IPS DF 6.9 (cell line): ENCODE measurements around the gene UBE3D.

Source experiments
- DNase-seq: peaks from one replicate; pipeline ENCODE4 v3.0.0-alpha.2; 2013; ENCODE audit warnings: low read depth, low spot score
- H3K27ac ChIP-seq: one replicate; pipeline ENCODE4 v1.5.1; 2013; ENCODE audit warnings: low read length, control low read depth
- H3K27me3 ChIP-seq: 2 replicates; pipeline ENCODE4 v1.6.1; 2013; ENCODE audit warnings: mild to moderate bottlenecking, low read length; ENCODE audit not compliant: control insufficient read depth, insufficient read depth
- H3K36me3 ChIP-seq: 2 replicates; pipeline ENCODE4 v1.6.1; 2013; ENCODE audit warnings: low read length; ENCODE audit not compliant: control insufficient read depth, insufficient read depth
- H3K4me1 ChIP-seq: 2 replicates; pipeline ENCODE4 v1.6.1; 2013; ENCODE audit warnings: low read length; ENCODE audit not compliant: control insufficient read depth, insufficient read depth
- H3K4me3 ChIP-seq: 2 replicates; pipeline ENCODE4 v1.5.1; 2013; ENCODE audit warnings: mild to moderate bottlenecking, low read length
- H3K9me3 ChIP-seq: 2 replicates; pipeline ENCODE4 v1.6.1; 2013; ENCODE audit warnings: low read length, inconsistent platforms; ENCODE audit not compliant: control insufficient read depth, insufficient read depth
- WGBS: extraction: QIAGEN DNeasy Blood & Tissue Kit; methylation state at CpG from one replicate; pipeline ENCODE4 v1.1.7; 2013; ENCODE audit warnings: mixed read lengths, missing lambda C conversion rate; ENCODE audit not compliant: insufficient read length, insufficient coverage; 5-methylcytosine and 5-hydroxymethylcytosine counted together

UBE3D gene

GRCh38 chr6:82921258-82921657 lies 144.4 kb downstream of the UBE3D start:
- no peaks in the 10 kb centered on the region for H3K36me3 ChIP-seq
- H3K27me3 ChIP-seq, result no peaks in the 10 kb centered on the region
- WGBS, result no CpG with 5 or more reads among the region's 1 CpG
- no peaks in the 10 kb centered on the region for H3K4me1 ChIP-seq
- DNase-seq, result no peak
- H3K4me3 ChIP-seq, result no peak overlapping the region
- H3K27ac ChIP-seq, result no peak overlapping the region
- H3K9me3 ChIP-seq, result no peaks in the 10 kb centered on the region

- H3K4me1 ChIP-seq, result no peaks in the 10 kb centered on the region
- no peaks in the 10 kb centered on the region for H3K9me3 ChIP-seq
- no peak for DNase-seq
- H3K4me3 ChIP-seq, result no peak overlapping the region
- no peak overlapping the region for H3K27ac ChIP-seq
- WGBS, result no CpG with 5 or more reads among the region's 6 CpGs
- H3K36me3 ChIP-seq, result no peaks in the 10 kb centered on the region
- no peaks in the 10 kb centered on the region for H3K27me3 ChIP-seq
Observed at GRCh38 chr6:82917346-82918064, 148.1 kb downstream of the UBE3D start.

GRCh38 chr6:82915666-82916065 lies 150.0 kb downstream of the UBE3D start:
- Histone ChIP-seq H3K4me3 (no peak overlapping the region), H3K27me3 (no peaks in the 10 kb centered on the region), H3K9me3 (no peaks in the 10 kb centered on the region), H3K27ac (no peak overlapping the region), H3K36me3 (no peaks in the 10 kb centered on the region), H3K4me1 (no peaks in the 10 kb centered on the region)
- no peak for DNase-seq

GRCh38 chr6:82914511-82914910 lies 151.1 kb downstream of the UBE3D start:
- no peak overlapping the region for H3K27ac ChIP-seq
- no peaks in the 10 kb centered on the region for H3K27me3 ChIP-seq
- H3K9me3 ChIP-seq, result no peaks in the 10 kb centered on the region
- no peaks in the 10 kb centered on the region for H3K36me3 ChIP-seq
- no CpG with 5 or more reads among the region's 4 CpGs for WGBS
- H3K4me1 ChIP-seq, result no peaks in the 10 kb centered on the region
- no peak overlapping the region for H3K4me3 ChIP-seq
- no peak for DNase-seq

GRCh38 chr6:82910820-82911219 lies 154.8 kb downstream of the UBE3D start:
- Histone ChIP-seq H3K36me3 (no peaks in the 10 kb centered on the region), H3K27me3 (no peaks in the 10 kb centered on the region), H3K4me3 (no peak overlapping the region), H3K4me1 (no peaks in the 10 kb centered on the region), H3K9me3 (no peaks in the 10 kb centered on the region), H3K27ac (no peak overlapping the region)
- DNase-seq, result no peak

- H3K27ac ChIP-seq, result no peak overlapping the region
- no CpG with 5 or more reads among the region's 1 CpG for WGBS
- H3K27me3 ChIP-seq, result no peaks in the 10 kb centered on the region
- H3K9me3 ChIP-seq, result no peaks in the 10 kb centered on the region
- no peak for DNase-seq
- no peaks in the 10 kb centered on the region for H3K36me3 ChIP-seq
- H3K4me3 ChIP-seq, result no peak overlapping the region
- no peaks in the 10 kb centered on the region for H3K4me1 ChIP-seq
Observed at GRCh38 chr6:82910395-82910794, 155.2 kb downstream of the UBE3D start.

- no CpG with 5 or more reads among the region's 3 CpGs for WGBS
- Histone ChIP-seq H3K36me3 (no peaks in the 10 kb centered on the region), H3K4me3 (no peak overlapping the region), H3K27ac (no peak overlapping the region), H3K9me3 (no peaks in the 10 kb centered on the region), H3K4me1 (no peaks in the 10 kb centered on the region), H3K27me3 (no peaks in the 10 kb centered on the region)
- DNase-seq, result no peak
Observed at GRCh38 chr6:82909551-82909950, 156.1 kb downstream of the UBE3D start.

- no peak overlapping the region for H3K27ac ChIP-seq
- no peaks in the 10 kb centered on the region for H3K27me3 ChIP-seq
- no CpG with 5 or more reads among the region's 2 CpGs for WGBS
Observed at GRCh38 chr6:82908661-82909060, 157.0 kb downstream of the UBE3D start.

GRCh38 chr6:82906951-82907350 lies 158.7 kb downstream of the UBE3D start:
- no peaks in the 10 kb centered on the region for H3K27me3 ChIP-seq
- H3K9me3 ChIP-seq, result no peaks in the 10 kb centered on the region
- H3K27ac ChIP-seq, result no peak overlapping the region
- no peaks in the 10 kb centered on the region for H3K36me3 ChIP-seq
- WGBS, result no CpG with 5 or more reads among the region's 1 CpG
- no peak for DNase-seq
- H3K4me3 ChIP-seq, result no peak overlapping the region
- no peaks in the 10 kb centered on the region for H3K4me1 ChIP-seq

More at GRCh38 chr6:82908661-82909060, 157.0 kb downstream of the UBE3D start:
- DNase-seq, result no peak
- Histone ChIP-seq H3K4me1 (no peaks in the 10 kb centered on the region), H3K36me3 (no peaks in the 10 kb centered on the region), H3K4me3 (no peak overlapping the region), H3K9me3 (no peaks in the 10 kb centered on the region)

- no peaks in the 10 kb centered on the region for H3K9me3 ChIP-seq
- DNase-seq, result no peak
- H3K4me1 ChIP-seq, result no peaks in the 10 kb centered on the region
- no peak overlapping the region for H3K27ac ChIP-seq
- H3K36me3 ChIP-seq, result no peaks in the 10 kb centered on the region
- H3K4me3 ChIP-seq, result no peak overlapping the region
- H3K27me3 ChIP-seq, result no peaks in the 10 kb centered on the region
Observed at GRCh38 chr6:82906489-82906888, 159.2 kb downstream of the UBE3D start.

- no peak overlapping the region for H3K27ac ChIP-seq
- no peak for DNase-seq
- no CpG with 5 or more reads among the region's 1 CpG for WGBS
- no peaks in the 10 kb centered on the region for H3K4me1 ChIP-seq
- H3K36me3 ChIP-seq, result no peaks in the 10 kb centered on the region
- no peak overlapping the region for H3K4me3 ChIP-seq
- no peaks in the 10 kb centered on the region for H3K9me3 ChIP-seq
- H3K27me3 ChIP-seq, result no peaks in the 10 kb centered on the region
Observed at GRCh38 chr6:82904860-82905259, 160.8 kb downstream of the UBE3D start.
